GM23338 (cell line): ENCODE results near the gene EDAR. TPM values are rescaled to one million over a fixed set of nuclear protein-coding genes. Genes with fewer than 3 reads are reported as not detected.

Source experiments
- ATAC-seq: fragments of 200-7000 bp; cut with Tn5 transposase; 3 replicates; pipeline ENCODE4 v1.9.1; 2020
- DNase-seq: peaks from one replicate; pipeline ENCODE4 v3.0.0-alpha.2; 2015; ENCODE audit warnings: low spot score
- H2AFZ ChIP-seq: fragments of 200-600 bp; sonication (generic); 2 replicates; pipeline ENCODE4 v1.8.0; 2016; ENCODE audit warnings: antibody characterized with exemption, mild to moderate bottlenecking, moderate library complexity
- H3F3A ChIP-seq: fragments of 200-600 bp; sonication (generic); replicated peaks from 2 replicates; pipeline ENCODE4 v1.8.0; 2017; ENCODE audit warnings: antibody characterized with exemption, mixed run types, low read depth
- H3K27ac ChIP-seq: fragments of 200-600 bp; sonication (generic); 2 replicates; pipeline ENCODE4 v1.6.1; 2016; ENCODE audit warnings: low read depth
- H3K27me3 ChIP-seq: fragments of 200-600 bp; sonication (generic); 2 replicates; pipeline ENCODE4 v1.8.0; 2016; ENCODE audit warnings: mild to moderate bottlenecking, mixed run types, moderate library complexity; ENCODE audit not compliant: insufficient read depth
- H3K36me3 ChIP-seq: fragments of 200-600 bp; sonication (generic); 2 replicates; pipeline ENCODE4 v1.8.0; 2016; ENCODE audit warnings: mild to moderate bottlenecking; ENCODE audit not compliant: insufficient read depth
- H3K4me1 ChIP-seq: fragments of 200-600 bp; sonication (generic); 2 replicates; pipeline ENCODE4 v1.8.0; 2016; ENCODE audit warnings: mild to moderate bottlenecking, moderate library complexity; ENCODE audit not compliant: insufficient read depth
- H3K4me2 ChIP-seq: fragments of 200-600 bp; sonication (generic); 2 replicates; pipeline ENCODE4 v1.7.1; 2017; ENCODE audit warnings: mixed run types
- H3K4me3 ChIP-seq: fragments of 200-600 bp; sonication (generic); 2 replicates; pipeline ENCODE4 v1.6.1; 2016; ENCODE audit warnings: mixed run types
- H3K79me2 ChIP-seq: fragments of 200-600 bp; sonication (generic); replicated peaks from 2 replicates; pipeline ENCODE4 v1.8.0; 2017; ENCODE audit warnings: mild to moderate bottlenecking; ENCODE audit not compliant: insufficient read depth
- H3K9me2 ChIP-seq: fragments of 200-600 bp; sonication (generic); 2 replicates; pipeline ENCODE4 v1.8.0; 2017; ENCODE audit not compliant: insufficient read depth
- H4K20me1 ChIP-seq: fragments of 200-600 bp; sonication (generic); replicated peaks from 2 replicates; pipeline ENCODE4 v1.8.0; 2017; ENCODE audit warnings: mild to moderate bottlenecking; ENCODE audit not compliant: insufficient read depth
- H3K27ac Mint-ChIP-seq: 2 replicates; pipeline ENCODE4 v1.8.0; 2020; ENCODE audit warnings: inconsistent platforms, mild to moderate bottlenecking, moderate library complexity, mixed read lengths
- H3K27me3 Mint-ChIP-seq: 3 replicates; pipeline ENCODE4 v1.8.0; 2022; ENCODE audit warnings: low read depth, mild to moderate bottlenecking, moderate library complexity, mixed read lengths, inconsistent platforms; ENCODE audit not compliant: insufficient read depth, poor library complexity
- H3K36me3 Mint-ChIP-seq: 3 replicates; pipeline ENCODE4 v1.8.0; 2021; ENCODE audit warnings: low read depth, mild to moderate bottlenecking, inconsistent platforms, moderate library complexity, mixed read lengths
- H3K4me1 Mint-ChIP-seq: 3 replicates; pipeline ENCODE4 v1.8.0; 2020; ENCODE audit warnings: mild to moderate bottlenecking, inconsistent platforms, mixed read lengths
- H3K4me3 Mint-ChIP-seq: 3 replicates; pipeline ENCODE4 v1.8.0; 2021; ENCODE audit warnings: moderate library complexity, mild to moderate bottlenecking, inconsistent platforms, mixed read lengths
- H3K9me3 Mint-ChIP-seq: 3 replicates; pipeline ENCODE4 v1.8.0; 2020; ENCODE audit warnings: moderate library complexity, mild to moderate bottlenecking, inconsistent platforms, mixed read lengths
- CREB1 ChIP-seq: fragments of 250-450 bp; sonication (Bioruptor Pico); IDR thresholded peaks from 2 replicates; pipeline ENCODE4 v1.5.0; 2020; ENCODE audit warnings: low read depth, mild to moderate bottlenecking, moderate library complexity
- CTCF ChIP-seq, 2 experiments: fragments of 200-600 bp in 1 of 2; sonication (generic) in 1 of 2; conservative IDR thresholded peaks; 2 replicates each; pipeline versions ENCODE4 v1.5.1 to v1.6.1; 2016 to 2017; ENCODE audit warnings: antibody characterized with exemption in 2 of 2, low read depth in 2 of 2, mild to moderate bottlenecking in 2 of 2, moderate library complexity in 1 of 2
- ETS1 ChIP-seq: IDR thresholded peaks from 2 replicates; pipeline ENCODE4 v1.6.1; 2016; ENCODE audit warnings: antibody characterized with exemption
- EZH2 ChIP-seq: fragments of 200-600 bp; sonication (generic); IDR thresholded peaks from one replicate; pipeline ENCODE4 v1.8.0; 2017; ENCODE audit warnings: antibody characterized with exemption, mild to moderate bottlenecking, low read depth; ENCODE audit not compliant: unreplicated experiment
- EZH2phosphoT487 ChIP-seq: fragments of 200-600 bp; sonication (generic); IDR thresholded peaks from one replicate; pipeline ENCODE4 v1.8.1; 2018; ENCODE audit warnings: antibody characterized with exemption; ENCODE audit not compliant: unreplicated experiment
- JUNB ChIP-seq: IDR thresholded peaks from one replicate; pipeline ENCODE4 v1.6.1; 2016; ENCODE audit warnings: antibody characterized with exemption; ENCODE audit not compliant: unreplicated experiment
- NANOG ChIP-seq: IDR thresholded peaks from 2 replicates; pipeline ENCODE4 v1.6.1; 2016; ENCODE audit warnings: antibody characterized with exemption, borderline replicate concordance
- POLR2AphosphoS5 ChIP-seq: IDR thresholded peaks from 2 replicates; pipeline ENCODE4 v1.6.1; 2016; ENCODE audit warnings: antibody characterized with exemption, low read depth
- REST ChIP-seq: IDR thresholded peaks from one replicate; pipeline ENCODE4 v1.6.1; 2018; ENCODE audit warnings: antibody characterized with exemption; ENCODE audit not compliant: unreplicated experiment
- STAT1 ChIP-seq: IDR thresholded peaks from one replicate; pipeline ENCODE4 v1.6.1; 2016; ENCODE audit warnings: antibody characterized with exemption; ENCODE audit not compliant: unreplicated experiment
- ZNF114 ChIP-seq: fragments of 250-450 bp; sonication (Bioruptor Pico); IDR thresholded peaks from 2 replicates; pipeline ENCODE4 v1.5.0; 2020; ENCODE audit warnings: mild to moderate bottlenecking, moderate library complexity
- ZNF331 ChIP-seq: fragments of 250-450 bp; sonication (Bioruptor Pico); IDR thresholded peaks from 2 replicates; pipeline ENCODE4 v1.5.0; 2020; ENCODE audit warnings: low read depth, mild to moderate bottlenecking, moderate library complexity
- ZNF462 ChIP-seq: fragments of 250-450 bp; sonication (Bioruptor Pico); IDR thresholded peaks from 2 replicates; pipeline ENCODE4 v1.5.0; 2020; ENCODE audit warnings: mild to moderate bottlenecking, moderate library complexity
- polyA plus RNA-seq: library from polyadenylated mRNA; unstranded; fragments of >200 nt; fragmentation: Nextera tagmentation; extraction: Ambion mirVana; gene quantifications from 2 replicates; pipeline ENCODE4 v1.2.1, GENCODE V29; 2016
- total RNA-seq: library from RNA; depleted of rRNA; stranded (reverse); fragments of >200 nt; shearing (Covaris generic); gene quantifications from 2 replicates; pipeline ENCODE4 v1.2.3, GENCODE V29; 2014

The EDAR gene
- total and polyA plus RNA-seq, 2 experiments from 2014 or later: not detected

GRCh38 chr2:108858894-108859293 lies 130.1 kb downstream of the EDAR start:
- no peaks in the 10 kb centered on the region for H3K36me3 ChIP-seq
- H4K20me1 ChIP-seq: no peaks in the 10 kb centered on the region
- DNase-seq (no peak), ATAC-seq (no peak)
- Mint-ChIP-seq H3K4me1 (no peaks in the 10 kb centered on the region), H3K27me3 (no peaks in the 10 kb centered on the region), H3K27ac (no peak overlapping the region), H3K9me3 (no peaks in the 10 kb centered on the region), H3K4me3 (no peak overlapping the region), H3K36me3 (peaks cover 3% of the 10 kb centered on the region; the same call in 2 of the 3 replicates)
- H3K4me2 ChIP-seq: no peak overlapping the region
- TF ChIP-seq POLR2AphosphoS5 (no peak), ETS1 (no peak), CTCF (conservative IDR thresholded peaks at IDR 0.05; ENCODE audit: low read depth in 2 of 2) (no peak), STAT1 (no peak), ZNF114 (no peak), NANOG (no peak), EZH2phosphoT487 (no peak), REST (no peak), ZNF462 (CRISPR knock-in tag) (no peak), JUNB (no peak), CREB1 (CRISPR knock-in tag) (no peak), ZNF331 (no peak), EZH2 (no peak)
- no peaks in the 10 kb centered on the region for H3K4me1 ChIP-seq
- no peak overlapping the region for H3K27ac ChIP-seq
- no peaks in the 10 kb centered on the region for H3F3A ChIP-seq
- no peaks in the 10 kb centered on the region for H3K27me3 ChIP-seq
- H3K9me2 ChIP-seq: no peaks in the 10 kb centered on the region
- H3K79me2 ChIP-seq: peaks cover 7% of the 10 kb centered on the region; the same call in 1 of the 2 replicates
- H2AFZ ChIP-seq: no peak overlapping the region
- H3K4me3 ChIP-seq: no peak overlapping the region
